ENCODE results near the gene DUOX2.

DNA sequence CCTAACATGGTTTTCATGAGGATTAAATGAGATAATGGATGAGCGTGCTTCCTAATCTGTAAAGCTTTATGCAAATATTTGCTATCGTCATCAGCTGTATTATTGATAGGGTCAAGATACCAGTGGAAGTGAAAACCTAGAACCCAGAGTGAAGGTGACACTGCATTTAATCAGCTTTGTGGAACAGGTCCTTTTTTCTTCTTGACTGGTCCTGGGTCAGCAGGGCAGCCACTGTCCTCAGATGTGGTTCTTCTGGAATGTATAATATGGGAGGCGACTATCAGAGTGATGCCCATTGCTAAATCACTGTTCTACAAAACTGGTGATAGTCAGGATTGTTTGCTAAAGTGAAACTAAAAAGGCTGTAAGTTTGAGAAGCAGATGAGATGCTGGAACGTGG, 49.6 kb downstream of the DUOX2 start:
- TF ChIP-seq ZNF557 (CRISPR knock-in tag; IDR thresholded peaks at IDR 0.05) (no peak), FOXM1 (CRISPR knock-in tag; IDR thresholded peaks at IDR 0.05) (no peak), SP2 (CRISPR knock-in tag; IDR thresholded peaks at IDR 0.05) (no peak)
- TF ChIP-seq, protein P1, sequence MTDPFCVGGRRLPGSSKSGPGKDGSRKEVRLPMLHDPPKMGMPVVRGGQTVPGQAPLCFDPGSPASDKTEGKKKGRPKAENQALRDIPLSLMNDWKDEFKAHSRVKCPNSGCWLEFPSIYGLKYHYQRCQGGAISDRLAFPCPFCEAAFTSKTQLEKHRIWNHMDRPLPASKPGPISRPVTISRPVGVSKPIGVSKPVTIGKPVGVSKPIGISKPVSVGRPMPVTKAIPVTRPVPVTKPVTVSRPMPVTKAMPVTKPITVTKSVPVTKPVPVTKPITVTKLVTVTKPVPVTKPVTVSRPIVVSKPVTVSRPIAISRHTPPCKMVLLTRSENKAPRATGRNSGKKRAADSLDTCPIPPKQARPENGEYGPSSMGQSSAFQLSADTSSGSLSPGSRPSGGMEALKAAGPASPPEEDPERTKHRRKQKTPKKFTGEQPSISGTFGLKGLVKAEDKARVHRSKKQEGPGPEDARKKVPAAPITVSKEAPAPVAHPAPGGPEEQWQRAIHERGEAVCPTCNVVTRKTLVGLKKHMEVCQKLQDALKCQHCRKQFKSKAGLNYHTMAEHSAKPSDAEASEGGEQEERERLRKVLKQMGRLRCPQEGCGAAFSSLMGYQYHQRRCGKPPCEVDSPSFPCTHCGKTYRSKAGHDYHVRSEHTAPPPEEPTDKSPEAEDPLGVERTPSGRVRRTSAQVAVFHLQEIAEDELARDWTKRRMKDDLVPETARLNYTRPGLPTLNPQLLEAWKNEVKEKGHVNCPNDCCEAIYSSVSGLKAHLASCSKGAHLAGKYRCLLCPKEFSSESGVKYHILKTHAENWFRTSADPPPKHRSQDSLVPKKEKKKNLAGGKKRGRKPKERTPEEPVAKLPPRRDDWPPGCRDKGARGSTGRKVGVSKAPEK (CRISPR knock-in tag; IDR thresholded peaks at IDR 0.05; ENCODE audit: borderline replicate concordance) = no peak
